Smooth muscle cell (in vitro differentiated cells): Measurements from ENCODE around the gene DDX1. TPM values are rescaled to one million over a fixed set of nuclear protein-coding genes. Genes with fewer than 3 reads are reported as not detected.

Experiments used
- DNase-seq: peaks from one replicate; lab custom pipeline; 2025; ENCODE audit not compliant: unreplicated experiment; lab: John Stamatoyannopoulos, UW
- H2AFZ ChIP-seq: fragments of 200-600 bp; sonication (generic); 2 replicates; pipeline ENCODE4 v1.6.0; 2016; ENCODE audit warnings: antibody characterized with exemption, low read depth, mild to moderate bottlenecking
- H3F3A ChIP-seq: fragments of 200-600 bp; sonication (generic); 2 replicates; pipeline ENCODE4 v1.6.0; 2017; ENCODE audit warnings: antibody characterized with exemption, low read depth
- H3K27ac ChIP-seq: fragments of 200-600 bp; sonication (generic); 2 replicates; pipeline ENCODE4 v1.5.1; 2016; ENCODE audit warnings: low read depth, mild to moderate bottlenecking
- H3K27me3 ChIP-seq: fragments of 200-600 bp; sonication (generic); 2 replicates; pipeline ENCODE4 v1.6.1; 2016; ENCODE audit warnings: low read depth, mild to moderate bottlenecking
- H3K36me3 ChIP-seq: fragments of 200-600 bp; sonication (generic); 2 replicates; pipeline ENCODE4 v1.5.1; 2016; ENCODE audit warnings: low read depth
- H3K4me1 ChIP-seq: fragments of 200-600 bp; sonication (generic); 2 replicates; pipeline ENCODE4 v1.5.1; 2016; ENCODE audit warnings: low read depth
- H3K4me2 ChIP-seq: fragments of 200-600 bp; sonication (generic); 2 replicates; pipeline ENCODE4 v1.6.0; 2016; ENCODE audit warnings: mild to moderate bottlenecking
- H3K4me3 ChIP-seq: fragments of 200-600 bp; sonication (generic); 2 replicates; pipeline ENCODE4 v1.5.1; 2016; ENCODE audit warnings: mild to moderate bottlenecking
- H3K79me2 ChIP-seq: fragments of 200-600 bp; sonication (generic); 2 replicates; pipeline ENCODE4 v1.6.0; 2016; ENCODE audit warnings: low read depth, mild to moderate bottlenecking
- H3K9ac ChIP-seq: fragments of 200-600 bp; sonication (generic); 2 replicates; pipeline ENCODE4 v1.6.0; 2016; ENCODE audit warnings: low read depth
- H3K9me3 ChIP-seq: fragments of 200-600 bp; sonication (generic); replicated peaks from 2 replicates; pipeline ENCODE4 v1.5.1; 2016; ENCODE audit warnings: low read depth
- H4K20me1 ChIP-seq: fragments of 200-600 bp; sonication (generic); 2 replicates; pipeline ENCODE4 v1.6.0; 2016; ENCODE audit warnings: low read depth
- CTCF ChIP-seq: fragments of 200-600 bp; sonication (generic); IDR thresholded peaks from 2 replicates; pipeline ENCODE4 v1.5.1; 2017; ENCODE audit warnings: borderline replicate concordance, mild to moderate bottlenecking, antibody characterized with exemption; ENCODE audit not compliant: insufficient read depth, poor library complexity, severe bottlenecking
- WGBS: methylation state at CpG from one replicate; pipeline ENCODE4 v1.1.7; 2016; ENCODE audit warnings: low lambda C conversion rate; 5-methylcytosine and 5-hydroxymethylcytosine counted together
- polyA plus RNA-seq: library from polyadenylated mRNA; unstranded; fragments of >200 nt; fragmentation: Nextera tagmentation; extraction: Ambion mirVana; gene quantifications from 2 replicates; pipeline ENCODE4 v1.2.1, GENCODE V29; 2016
- total RNA-seq: library from RNA; depleted of rRNA; stranded (reverse); fragments of >200 nt; gene quantifications from 2 replicates; pipeline ENCODE4 v1.2.3, GENCODE V29; 2014

The DDX1 gene
- total and polyA plus RNA-seq, 2 experiments from 2014 or later = 71.3 to 78.7 TPM

GRCh38 chr2:15548974-15549373 lies 42.7 kb upstream of the DDX1 start:
- WGBS = 92% methylated on average over 2 of the region's 2 CpGs

GRCh38 chr2:15553519-15553918 lies 38.1 kb upstream of the DDX1 start:
- no peak overlapping the region for H3K4me3 ChIP-seq
- H3K27ac ChIP-seq = no peak overlapping the region
- H3K9me3 ChIP-seq = no peaks in the 10 kb centered on the region
- DNase-seq = no peak
- no peak overlapping the region for H3K9ac ChIP-seq
- H2AFZ ChIP-seq = no peak overlapping the region
- no CpG with 5 or more reads among the region's 1 CpG for WGBS
- H3K36me3 ChIP-seq = peaks cover 5% of the 10 kb centered on the region
- no peak for TF ChIP-seq CTCF
- H3K4me2 ChIP-seq = no peak overlapping the region
- no peaks in the 10 kb centered on the region for H3K4me1 ChIP-seq
- no peaks in the 10 kb centered on the region for H3K27me3 ChIP-seq
- H3F3A ChIP-seq = no peaks in the 10 kb centered on the region
- peaks cover 34% of the 10 kb centered on the region for H3K79me2 ChIP-seq
- H4K20me1 ChIP-seq = peaks cover 42% of the 10 kb centered on the region

More at GRCh38 chr2:15548974-15549373, 42.7 kb upstream of the DDX1 start:
- Histone ChIP-seq H3K4me3 (no peak overlapping the region), H3K9ac (no peak overlapping the region), H2AFZ (no peak overlapping the region), H3K27ac (no peak overlapping the region), H3F3A (no peaks in the 10 kb centered on the region), H3K4me1 (no peaks in the 10 kb centered on the region), H3K9me3 (no peaks in the 10 kb centered on the region), H3K36me3 (peaks cover 16% of the 10 kb centered on the region), H4K20me1 (peaks cover 29% of the 10 kb centered on the region), H3K27me3 (no peaks in the 10 kb centered on the region), H3K79me2 (peaks cover 22% of the 10 kb centered on the region), H3K4me2 (no peak overlapping the region)
- TF ChIP-seq CTCF = no peak
- no peak for DNase-seq

GRCh38 chr2:15553951-15554350 lies 37.7 kb upstream of the DDX1 start:
- Histone ChIP-seq H3K27ac (no peak overlapping the region), H3F3A (no peaks in the 10 kb centered on the region), H3K27me3 (no peaks in the 10 kb centered on the region), H3K9me3 (no peaks in the 10 kb centered on the region), H3K4me3 (no peak overlapping the region), H3K4me2 (no peak overlapping the region), H3K9ac (no peak overlapping the region), H2AFZ (no peak overlapping the region), H3K79me2 (peaks cover 39% of the 10 kb centered on the region), H4K20me1 (peaks cover 40% of the 10 kb centered on the region), H3K36me3 (peaks cover 2% of the 10 kb centered on the region), H3K4me1 (no peaks in the 10 kb centered on the region)
- TF ChIP-seq CTCF = no peak
- DNase-seq = no peak
- WGBS = 96% methylated on average over 3 of the region's 3 CpGs

- H4K20me1 ChIP-seq = peaks cover 43% of the 10 kb centered on the region
- no peaks in the 10 kb centered on the region for H3K4me1 ChIP-seq
- no peaks in the 10 kb centered on the region for H3K27me3 ChIP-seq
- H3F3A ChIP-seq = no peaks in the 10 kb centered on the region
- H3K27ac ChIP-seq = no peak overlapping the region
- no peaks in the 10 kb centered on the region for H3K9me3 ChIP-seq
- H3K36me3 ChIP-seq = no peaks in the 10 kb centered on the region
- no peak overlapping the region for H3K4me2 ChIP-seq
- peaks cover 46% of the 10 kb centered on the region for H3K79me2 ChIP-seq
- no peak for TF ChIP-seq CTCF
- no peak overlapping the region for H3K4me3 ChIP-seq
- no peak overlapping the region for H2AFZ ChIP-seq
- H3K9ac ChIP-seq = no peak overlapping the region
- no peak for DNase-seq
- WGBS = 86% methylated on average over 5 of the region's 5 CpGs
These were observed 37.0 kb upstream of the DDX1 start for GRCh38 chr2:15554525-15555218.
